NCI-H146 treated with DMSO at 0.1 percent for 48 hours (cell line): ENCODE measurements around the gene KNDC1.
"Not testable (repeated sequence)": the region's sequence is repeated elsewhere in the genome, so short reads cannot be mapped to it uniquely, and the experiment has no call there.

Experiments
- DNase-seq: peaks from one replicate; lab custom pipeline; 2025; ENCODE audit not compliant: unreplicated experiment; lab: John Stamatoyannopoulos, UW

Gene KNDC1

GRCh38 chr10:133175624-133176023 lies 15.6 kb downstream of the KNDC1 start:
- not testable (repeated sequence) for DNase-seq

- DNase-seq: no peak
These were observed 16.5 kb downstream of the KNDC1 start for GRCh38 chr10:133176546-133176945.

- DNase-seq: no peak
These were observed 17.6 kb downstream of the KNDC1 start for GRCh38 chr10:133177380-133178157.

- no peak for DNase-seq
These were observed 18.5 kb downstream of the KNDC1 start for GRCh38 chr10:133178357-133179127.

GRCh38 chr10:133179128-133179520 lies 19.1 kb downstream of the KNDC1 start:
- DNase-seq: no peak

- no peak for DNase-seq
These were observed 19.6 kb downstream of the KNDC1 start for GRCh38 chr10:133179651-133180050.

- no peak for DNase-seq
These were observed 20.4 kb downstream of the KNDC1 start for GRCh38 chr10:133180192-133180964.

GRCh38 chr10:133180965-133181639 lies 21.1 kb downstream of the KNDC1 start:
- no peak for DNase-seq

- DNase-seq: no peak
These were observed 22.2 kb downstream of the KNDC1 start for GRCh38 chr10:133182190-133182589.

- no peak for DNase-seq
These were observed 23.0 kb downstream of the KNDC1 start for GRCh38 chr10:133182791-133183645.

GRCh38 chr10:133183646-133184378 lies 23.8 kb downstream of the KNDC1 start:
- DNase-seq: no peak

- no peak for DNase-seq
These were observed 24.7 kb downstream of the KNDC1 start for GRCh38 chr10:133184591-133185244.

- no peak for DNase-seq
These were observed 25.4 kb downstream of the KNDC1 start for GRCh38 chr10:133185421-133185820.

- DNase-seq: no peak
These were observed 25.9 kb downstream of the KNDC1 start for GRCh38 chr10:133185916-133186315.

- DNase-seq: no peak
These were observed 26.5 kb downstream of the KNDC1 start for GRCh38 chr10:133186416-133187090.

- no peak for DNase-seq
These were observed 27.3 kb downstream of the KNDC1 start for GRCh38 chr10:133187091-133187905.

GRCh38 chr10:133187906-133188681 lies 28.1 kb downstream of the KNDC1 start:
- no peak for DNase-seq
